Stimulated activated CD4-positive, alpha-beta T cell treated with anti-CD3 and anti-CD28 coated beads, Interleukin-2, amount 100 ng/mL, for 24 hours (primary cell): ENCODE measurements around the gene LHX5.
A peak's percentile ranks its signal among the peaks of the same experiment; 100 is the strongest.
"Not testable (repeated sequence)": the region's sequence is repeated elsewhere in the genome, so short reads cannot be mapped to it uniquely, and the experiment has no call there.

Source experiments
- DNase-seq, 2 donors: peaks; one replicate each; pipeline ENCODE4 v3.0.0-alpha.2; 2020

The LHX5 gene

GRCh38 chr12:113471619-113472171 lies at the start of gene LHX5:
Gene LHX5 (minus strand): TSS chr12:113471871. CDS start chr12:113471498, 373 bp downstream.
- no peak for DNase-seq

- no peak for DNase-seq
These were observed 48.0 kb upstream of the LHX5 start for GRCh38 chr12:113519464-113520307.

DNA sequence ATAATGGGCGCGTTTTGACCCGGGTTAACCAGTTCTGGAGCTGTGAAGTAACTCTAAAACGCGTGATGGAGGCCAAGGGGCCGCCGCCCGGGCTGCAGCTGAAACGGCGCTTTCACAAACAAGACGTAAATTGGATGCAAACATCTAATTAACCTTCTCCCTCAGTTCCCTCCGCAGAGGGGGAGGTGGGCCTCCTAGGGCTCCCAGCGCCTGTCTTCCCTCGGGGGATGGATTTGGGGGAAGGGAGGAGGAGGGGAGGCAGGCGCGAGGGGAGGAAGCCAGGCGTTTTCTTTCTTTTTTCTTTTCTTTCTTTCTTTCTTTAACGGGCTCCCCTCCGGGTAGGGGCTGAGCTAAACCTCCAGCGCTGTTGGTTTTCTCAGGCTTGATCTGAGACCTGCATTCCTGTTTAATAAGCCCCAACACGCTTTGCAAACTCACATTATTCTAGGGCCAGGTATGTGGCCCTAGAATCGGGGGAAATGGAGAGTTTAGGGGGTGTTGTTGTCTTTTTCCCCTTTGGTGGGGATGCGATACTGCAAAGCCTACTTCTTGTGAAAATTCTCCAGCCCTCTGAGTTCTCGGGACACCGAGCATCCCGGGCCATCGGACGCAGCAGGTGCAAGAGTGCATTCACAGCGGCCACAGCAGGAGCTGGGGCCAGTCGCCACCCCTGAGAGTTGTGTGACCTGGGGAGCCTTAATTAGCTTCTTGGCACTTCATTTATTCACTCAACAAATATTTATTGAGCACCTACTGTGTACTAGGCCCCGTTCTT lies 43.6 kb upstream of the LHX5 start:
- DNase-seq = no peak

GRCh38 chr12:113514602-113515001 lies 42.9 kb upstream of the LHX5 start:
- DNase-seq = no peak

DNA sequence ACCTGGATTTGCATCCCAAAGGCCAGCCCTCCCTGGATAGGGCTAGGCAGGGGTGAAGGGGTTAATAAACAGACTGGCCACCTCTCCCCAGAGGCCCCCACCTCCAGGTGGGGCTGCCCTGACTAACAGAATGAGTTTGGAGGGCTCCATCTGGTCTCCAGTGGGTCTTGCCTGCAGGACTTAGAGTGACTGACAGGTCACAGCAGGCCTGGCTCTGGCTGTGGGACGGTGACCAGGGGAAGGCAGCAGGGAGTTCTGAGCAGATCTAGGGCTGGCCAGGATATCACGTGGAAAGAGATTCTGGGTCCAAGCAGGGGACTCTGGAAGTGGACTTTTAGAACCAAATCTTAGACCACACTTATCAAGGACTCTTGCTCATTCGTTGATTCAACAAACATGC lies 40.9 kb upstream of the LHX5 start:
- DNase-seq = no peak

- no peak for DNase-seq
These were observed 35.2 kb upstream of the LHX5 start for GRCh38 chr12:113506867-113507266.

DNA sequence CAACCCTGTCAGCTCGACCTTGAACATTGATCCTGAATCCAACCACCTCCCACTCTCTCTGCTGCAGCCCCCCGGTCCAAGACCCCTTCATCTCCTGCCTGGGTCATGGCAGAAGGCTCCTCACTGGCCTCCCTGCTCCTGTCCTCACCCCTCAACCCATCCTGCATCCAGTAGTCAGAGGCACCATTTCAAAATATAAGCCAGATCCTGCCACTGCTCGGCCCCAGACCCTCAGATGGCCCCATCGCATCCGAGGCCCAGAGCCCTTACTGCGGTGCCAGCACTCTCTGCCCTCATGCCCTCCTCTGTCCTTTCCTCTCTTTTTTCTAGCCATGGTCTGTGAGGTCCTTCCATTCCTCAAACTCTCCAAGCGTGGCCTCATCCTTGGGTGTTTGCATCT lies 34.3 kb upstream of the LHX5 start:
- no peak for DNase-seq

DNA sequence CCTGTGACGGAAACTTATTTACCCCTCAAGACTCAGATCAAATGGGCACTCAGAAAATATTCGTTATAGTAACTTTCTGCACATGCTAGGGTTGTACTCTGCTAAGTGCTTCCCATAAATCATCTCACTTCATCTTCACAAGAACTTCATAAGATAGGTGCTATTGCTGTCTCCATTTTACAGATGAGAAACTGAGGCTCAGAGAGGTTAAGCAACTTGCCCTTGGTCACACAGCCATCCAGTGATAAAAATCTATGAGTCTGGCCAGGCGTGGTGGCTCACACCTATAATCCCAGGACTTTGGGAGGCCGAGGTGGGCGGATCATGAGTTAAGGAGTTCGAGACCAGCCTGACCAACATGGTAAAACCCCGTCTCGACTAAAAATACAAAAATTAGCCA lies 33.2 kb upstream of the LHX5 start:
- no peak for DNase-seq

DNA sequence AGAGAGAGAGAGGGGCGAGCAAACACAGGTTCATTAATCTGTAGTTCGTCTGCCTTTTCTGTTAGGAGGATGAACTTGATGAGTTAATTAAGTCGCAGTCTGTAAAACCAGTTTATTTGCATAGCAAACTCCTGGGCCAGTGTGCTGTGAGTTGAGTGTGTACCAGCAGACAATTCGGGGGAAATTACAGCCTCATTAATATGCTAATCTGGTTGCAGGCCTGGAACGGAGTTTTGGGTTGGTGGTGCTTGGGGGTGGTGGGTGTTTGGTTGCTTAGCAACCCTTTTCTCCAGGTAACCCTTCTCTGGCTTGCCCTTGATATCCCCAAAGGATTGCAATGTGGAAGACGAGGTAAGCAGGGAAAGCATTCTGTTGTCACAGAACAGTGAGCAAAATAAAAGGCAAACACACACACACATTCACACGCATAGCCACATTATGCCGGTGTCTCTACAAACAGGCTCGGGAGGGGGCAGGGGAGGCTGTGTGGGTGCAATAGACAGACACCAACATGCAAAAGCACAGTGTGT lies 29.2 kb upstream of the LHX5 start:
- no peak for DNase-seq

DNA sequence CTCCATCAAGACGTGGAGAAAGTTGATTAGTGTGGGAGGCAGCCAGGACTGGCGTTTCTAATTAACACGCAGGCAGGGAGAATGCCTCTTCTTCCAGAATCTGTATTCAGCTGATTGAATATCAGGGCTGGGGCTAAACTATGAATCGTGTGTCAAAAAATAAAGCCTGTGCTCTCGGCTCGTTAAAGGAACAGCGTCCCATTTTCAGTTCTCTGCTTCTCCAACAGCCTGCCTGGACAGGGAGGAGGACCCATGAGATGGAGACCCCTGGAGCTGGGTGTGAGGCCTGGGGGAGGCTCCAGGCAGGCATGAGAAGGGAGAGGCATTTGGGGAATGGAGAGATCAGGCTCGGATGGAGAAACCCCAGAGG lies 28.6 kb upstream of the LHX5 start:
- no peak for DNase-seq

GRCh38 chr12:113498490-113498889 lies 26.8 kb upstream of the LHX5 start:
- DNase-seq = no peak

GRCh38 chr12:113497693-113498092 lies 26.0 kb upstream of the LHX5 start:
- no peak for DNase-seq

DNA sequence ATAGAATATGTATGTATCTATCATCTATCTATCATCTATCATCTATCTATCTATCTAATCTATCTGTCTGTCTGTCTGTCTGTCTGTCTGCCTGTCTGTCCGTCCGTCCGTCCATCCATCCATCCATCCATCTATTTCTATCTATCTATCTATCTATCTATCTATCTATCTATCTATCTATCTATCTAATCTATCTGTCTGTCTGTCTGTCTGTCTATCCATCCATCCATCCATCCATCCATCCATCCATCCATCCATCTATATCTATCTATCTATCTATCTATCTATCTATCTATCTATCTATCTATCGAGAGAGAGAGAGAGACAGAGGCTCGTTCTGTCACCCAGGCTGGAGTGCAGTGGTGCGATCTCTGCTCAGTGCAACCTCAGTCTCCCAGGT lies 24.3 kb upstream of the LHX5 start:
- not testable (repeated sequence) for DNase-seq

DNA sequence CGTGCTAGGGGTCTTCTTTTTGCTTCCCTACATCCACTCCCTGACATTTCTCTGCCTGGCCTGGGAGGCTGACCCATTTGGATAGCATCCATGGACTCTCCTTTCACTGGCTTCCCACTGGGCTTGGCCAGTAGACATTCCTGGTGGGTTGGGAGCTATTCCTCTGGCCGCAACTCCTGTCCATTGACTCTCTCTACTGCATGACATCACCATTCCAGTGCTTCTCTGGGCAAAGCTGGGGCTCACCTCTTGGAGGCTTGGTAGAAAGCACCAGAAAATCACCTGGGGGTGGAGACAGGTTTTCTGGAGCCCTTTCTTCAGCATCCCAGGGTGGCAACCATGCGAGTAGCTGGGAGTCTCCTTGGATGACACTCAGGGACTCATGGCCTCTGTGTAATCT lies 16.7 kb upstream of the LHX5 start:
- DNase-seq = no peak

- no peak for DNase-seq
These were observed 15.1 kb upstream of the LHX5 start for GRCh38 chr12:113486722-113487121.

DNA sequence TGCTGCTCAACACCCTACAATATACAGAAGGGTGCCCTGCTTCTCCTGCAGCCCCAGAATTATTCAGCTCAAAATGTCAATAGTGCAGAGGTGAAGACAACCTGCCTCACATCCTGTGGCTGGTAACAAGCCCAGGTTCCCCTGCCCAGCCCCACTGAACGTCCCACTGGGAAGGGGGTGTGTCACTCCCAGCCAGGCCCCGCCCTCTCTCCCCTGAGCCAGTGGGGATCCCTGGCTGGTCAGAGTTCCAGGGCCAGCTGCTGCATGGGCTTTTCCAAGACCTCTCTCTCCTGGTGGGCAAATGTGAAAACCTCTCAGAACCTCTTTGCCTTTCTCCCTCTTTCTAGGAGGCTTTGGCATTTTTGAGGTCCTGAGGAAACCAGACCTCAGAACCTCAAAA lies 13.7 kb upstream of the LHX5 start:
- no peak for DNase-seq

GRCh38 chr12:113482334-113482733 lies 10.7 kb upstream of the LHX5 start:
- no peak for DNase-seq

DNA sequence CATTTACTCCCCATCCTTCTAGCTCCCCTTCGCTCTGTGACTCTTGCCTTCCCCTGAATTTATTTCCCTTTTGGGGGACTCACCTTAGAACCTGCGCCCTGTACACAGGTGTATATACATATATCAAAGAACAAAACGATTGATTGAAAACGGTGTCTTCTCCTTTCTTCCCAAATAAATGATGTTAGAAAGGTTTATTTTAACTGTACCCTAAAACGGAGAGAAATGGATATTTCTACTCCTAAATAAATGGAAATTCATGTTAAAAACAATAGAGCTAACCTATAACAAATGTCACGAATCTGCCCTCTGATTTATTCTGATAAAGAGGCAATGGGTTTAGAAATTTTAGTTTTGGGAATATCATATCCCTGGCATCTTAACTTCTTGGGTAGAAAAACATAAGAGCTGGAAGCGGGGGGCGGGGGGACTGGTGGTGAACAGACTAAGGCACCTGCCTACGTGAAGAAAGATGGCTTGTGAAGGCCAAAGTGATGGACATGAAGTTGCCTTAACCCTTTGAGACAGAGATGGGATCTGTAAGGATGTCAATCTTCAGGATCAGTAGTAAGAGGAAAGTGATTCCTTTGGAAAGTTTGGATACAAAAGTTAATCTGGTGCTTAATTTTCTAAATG lies 8.8 kb upstream of the LHX5 start:
- DNase-seq = no peak

- peak; percentile 42 to 61 for DNase-seq
These were observed 8.1 kb upstream of the LHX5 start for GRCh38 chr12:113479590-113480335.

DNA sequence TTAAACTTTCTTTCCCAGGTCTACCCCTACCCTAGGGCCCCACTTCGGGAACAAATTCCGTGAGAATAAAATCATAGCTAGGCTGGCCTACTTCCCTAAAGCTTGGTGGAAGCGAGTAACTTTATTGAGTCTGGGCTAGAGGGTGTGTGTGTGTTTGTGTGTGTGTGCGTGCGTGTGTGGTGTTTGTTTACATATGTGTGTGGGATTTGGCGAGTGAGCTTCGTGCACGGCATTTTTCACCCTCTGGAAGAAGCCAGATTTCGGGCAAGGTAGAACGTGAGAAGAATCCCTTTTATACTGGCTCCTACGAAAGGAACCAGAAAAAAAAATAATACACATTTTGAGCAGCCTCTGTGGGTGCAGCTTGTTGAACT lies 7.5 kb upstream of the LHX5 start:
- no peak for DNase-seq

DNA sequence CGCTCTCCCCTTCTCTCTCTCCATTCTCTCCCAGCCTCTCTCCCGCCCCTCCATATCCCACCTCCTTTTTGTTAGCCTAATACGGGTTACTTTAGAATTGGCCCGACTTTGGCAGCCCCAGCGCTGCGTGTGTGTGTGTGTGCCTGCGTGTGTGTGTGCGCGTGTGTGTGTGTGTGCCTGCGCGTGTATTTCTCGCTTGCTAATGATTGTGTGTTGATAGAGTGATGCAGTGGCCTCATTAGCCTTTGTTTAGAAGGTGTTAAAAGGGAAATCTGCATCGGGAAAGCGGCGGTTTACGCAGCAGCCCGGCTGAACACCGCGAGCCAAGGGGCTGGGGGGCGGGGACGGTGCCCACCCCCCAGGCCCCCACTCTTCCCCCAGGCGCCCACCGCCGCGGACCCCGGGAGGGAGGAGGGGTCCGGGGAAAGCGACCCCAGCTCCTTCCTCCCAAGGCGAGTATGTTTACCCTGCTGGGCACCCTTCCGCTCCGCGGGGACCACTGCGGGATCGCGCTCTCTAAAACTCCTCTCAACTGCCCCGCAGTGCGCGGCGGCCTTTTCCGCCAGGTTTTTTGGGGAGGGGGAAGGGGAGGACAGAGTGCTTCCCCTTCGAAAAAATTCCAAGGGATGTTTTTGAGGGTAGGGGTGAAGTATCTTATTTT lies 6.8 kb upstream of the LHX5 start:
- DNase-seq = no peak

DNA sequence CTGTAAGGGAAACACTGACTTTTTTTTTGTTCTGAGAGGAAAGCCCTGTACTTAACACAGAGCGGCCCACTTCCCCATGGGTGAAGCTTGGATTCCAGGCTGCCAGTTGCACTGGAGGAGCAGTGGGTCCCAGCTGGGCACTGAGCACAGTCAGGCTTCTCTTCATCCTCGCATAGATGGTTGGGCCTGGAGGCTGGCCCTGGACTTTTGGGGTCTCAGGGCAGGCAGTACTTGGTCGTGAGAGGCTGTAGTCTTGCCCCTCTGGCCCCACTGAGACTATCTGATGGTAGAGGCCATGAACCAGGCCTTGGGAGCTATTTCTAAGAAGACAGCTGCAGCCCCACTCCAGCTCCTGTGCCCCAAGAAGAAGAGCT lies 6.2 kb upstream of the LHX5 start:
- DNase-seq = no peak
